Natural killer cell (primary cell): ENCODE results near the gene RALGAPB. TPM values are rescaled to one million over a fixed set of nuclear protein-coding genes. Genes with fewer than 3 reads are reported as not detected.

Source experiments
- ATAC-seq, 3 donors: fragments of 150-1000 bp in 2 of 3; fragments of 200-7000 bp in 1 of 3; cut with Tn5 transposase; 1 replicate in 1 of 3; 2 replicates in 2 of 3; pipeline ENCODE4 v1.10.0; 2021; ENCODE audit warnings: mild to moderate bottlenecking in 2 of 3, moderate library complexity in 2 of 3
- DNase-seq, 2 donors: peaks; one replicate each; pipeline versions ENCODE4 v3.0.0 to v3.0.0-alpha.2; 2013 to 2021; ENCODE audit warnings: mixed read lengths in 1 of 2
- H3K27ac ChIP-seq: one replicate; pipeline ENCODE4 v1.5.1; 2013; ENCODE audit warnings: mild to moderate bottlenecking, low read length
- H3K27me3 ChIP-seq: one replicate; pipeline ENCODE4 v1.6.1; 2013; ENCODE audit warnings: low read length; ENCODE audit not compliant: control insufficient read depth, insufficient read depth
- H3K36me3 ChIP-seq: one replicate; pipeline ENCODE4 v1.6.1; 2013; ENCODE audit warnings: low read length; ENCODE audit not compliant: control insufficient read depth, insufficient read depth
- H3K4me1 ChIP-seq: one replicate; pipeline ENCODE4 v1.6.1; 2013; ENCODE audit warnings: low read length; ENCODE audit not compliant: control insufficient read depth, insufficient read depth
- H3K4me3 ChIP-seq: one replicate; pipeline ENCODE4 v1.5.1; 2013; ENCODE audit warnings: low read length
- H3K9me3 ChIP-seq: one replicate; pipeline ENCODE4 v1.6.1; 2013; ENCODE audit warnings: low read length; ENCODE audit not compliant: control insufficient read depth, insufficient read depth
- H3K27ac Mint-ChIP-seq, 2 donors: one replicate each; pipeline ENCODE4 v1.8.0; 2022; ENCODE audit warnings: mild to moderate bottlenecking in 2 of 2, mixed read lengths in 2 of 2, moderate library complexity in 1 of 2
- H3K27me3 Mint-ChIP-seq, 2 donors: one replicate each; pipeline ENCODE4 v1.8.0; 2022; ENCODE audit warnings: low read depth in 2 of 2, mixed read lengths in 2 of 2
- H3K36me3 Mint-ChIP-seq: one replicate; pipeline ENCODE4 v1.8.0; 2022; ENCODE audit warnings: mixed read lengths
- H3K4me1 Mint-ChIP-seq, 2 donors: one replicate each; pipeline ENCODE4 v1.8.0; 2022; ENCODE audit warnings: mixed read lengths in 2 of 2
- H3K4me3 Mint-ChIP-seq: one replicate; pipeline ENCODE4 v1.8.0; 2022; ENCODE audit warnings: mild to moderate bottlenecking, moderate library complexity, mixed read lengths
- H3K9me3 Mint-ChIP-seq, 2 donors: one replicate each; pipeline ENCODE4 v1.8.0; 2022; ENCODE audit warnings: mixed read lengths in 2 of 2
- WGBS: methylation state at CpG from one replicate; pipeline ENCODE4 v1.1.7; 2013; ENCODE audit warnings: missing lambda C conversion rate; ENCODE audit not compliant: insufficient coverage; 5-methylcytosine and 5-hydroxymethylcytosine counted together
- intact Hi-C: fragments of 100-400 bp; cut with micrococcal nuclease; formaldehyde crosslinking; loops from one replicate; pipeline ENCODE4 v1.14.2; 2022
- total RNA-seq, 4 donors: library from RNA; stranded (reverse); fragments of 120-200 nt in 1 of 4; gene quantifications; one replicate each; pipeline versions ENCODE4 v1.2.3 to v1.2.4, GENCODE V29; 2013 to 2022
- TF ChIP-seq, protein P1 (sequence below): fragments of 200-600 bp; IDR thresholded peaks from one replicate; pipeline ENCODE4 v1.8.0; 2022; ENCODE audit warnings: antibody characterized with exemption

Gene RALGAPB
- total RNA-seq, 3 donors from 2014 or later (not counting 1 experiment from before 2014, with no cell fraction given), result 45.1 to 73.1 (median 57.4) TPM

DNA sequence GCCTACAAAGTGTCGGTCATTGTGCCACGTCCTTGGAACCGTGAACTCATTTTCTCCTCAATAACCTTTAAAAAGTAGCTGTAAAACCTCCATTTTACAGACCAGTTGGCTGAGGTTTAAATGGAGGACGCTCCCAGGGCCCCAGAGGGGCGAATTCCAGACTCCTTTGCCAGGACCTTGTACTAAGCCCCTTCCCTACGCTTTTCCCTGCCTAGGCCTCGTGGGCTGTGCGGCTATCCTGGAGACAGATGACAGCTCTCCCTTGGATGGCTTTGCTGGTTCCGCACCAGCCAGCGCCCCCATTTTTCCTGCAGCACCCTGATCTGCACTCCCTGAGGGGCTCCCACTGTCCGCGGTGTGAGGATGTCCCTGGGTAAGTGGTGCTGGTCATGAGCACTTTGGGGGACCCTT lies 25.4 kb upstream of the RALGAPB start:
- ATAC-seq (no peak), DNase-seq (no peak)
- Mint-ChIP-seq H3K4me3 (peak overlapping the region; percentile 92), H3K4me1 (peaks cover 22 to 26% of the 10 kb centered on the region in 2 donors), H3K9me3 (no peaks in the 10 kb centered on the region), H3K27ac (peak overlapping the region; percentile 81 to 88), H3K36me3 (no peaks in the 10 kb centered on the region), H3K27me3 (peaks cover 3 to 6% of the 10 kb centered on the region in 2 donors)
- no peaks in the 10 kb centered on the region for H3K9me3 ChIP-seq
- H3K4me1 ChIP-seq, result peaks cover 25% of the 10 kb centered on the region
- peak overlapping the region; percentile 97 for H3K4me3 ChIP-seq
- intact Hi-C loops, result no loop called here
- peak overlapping the region; percentile 85 for H3K27ac ChIP-seq
- H3K36me3 ChIP-seq, result no peaks in the 10 kb centered on the region
- TF ChIP-seq, protein P1, sequence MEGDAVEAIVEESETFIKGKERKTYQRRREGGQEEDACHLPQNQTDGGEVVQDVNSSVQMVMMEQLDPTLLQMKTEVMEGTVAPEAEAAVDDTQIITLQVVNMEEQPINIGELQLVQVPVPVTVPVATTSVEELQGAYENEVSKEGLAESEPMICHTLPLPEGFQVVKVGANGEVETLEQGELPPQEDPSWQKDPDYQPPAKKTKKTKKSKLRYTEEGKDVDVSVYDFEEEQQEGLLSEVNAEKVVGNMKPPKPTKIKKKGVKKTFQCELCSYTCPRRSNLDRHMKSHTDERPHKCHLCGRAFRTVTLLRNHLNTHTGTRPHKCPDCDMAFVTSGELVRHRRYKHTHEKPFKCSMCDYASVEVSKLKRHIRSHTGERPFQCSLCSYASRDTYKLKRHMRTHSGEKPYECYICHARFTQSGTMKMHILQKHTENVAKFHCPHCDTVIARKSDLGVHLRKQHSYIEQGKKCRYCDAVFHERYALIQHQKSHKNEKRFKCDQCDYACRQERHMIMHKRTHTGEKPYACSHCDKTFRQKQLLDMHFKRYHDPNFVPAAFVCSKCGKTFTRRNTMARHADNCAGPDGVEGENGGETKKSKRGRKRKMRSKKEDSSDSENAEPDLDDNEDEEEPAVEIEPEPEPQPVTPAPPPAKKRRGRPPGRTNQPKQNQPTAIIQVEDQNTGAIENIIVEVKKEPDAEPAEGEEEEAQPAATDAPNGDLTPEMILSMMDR, result no peak
- H3K27me3 ChIP-seq, result no peaks in the 10 kb centered on the region
- WGBS, result 71% methylated on average over 12 of the region's 12 CpGs

DNA sequence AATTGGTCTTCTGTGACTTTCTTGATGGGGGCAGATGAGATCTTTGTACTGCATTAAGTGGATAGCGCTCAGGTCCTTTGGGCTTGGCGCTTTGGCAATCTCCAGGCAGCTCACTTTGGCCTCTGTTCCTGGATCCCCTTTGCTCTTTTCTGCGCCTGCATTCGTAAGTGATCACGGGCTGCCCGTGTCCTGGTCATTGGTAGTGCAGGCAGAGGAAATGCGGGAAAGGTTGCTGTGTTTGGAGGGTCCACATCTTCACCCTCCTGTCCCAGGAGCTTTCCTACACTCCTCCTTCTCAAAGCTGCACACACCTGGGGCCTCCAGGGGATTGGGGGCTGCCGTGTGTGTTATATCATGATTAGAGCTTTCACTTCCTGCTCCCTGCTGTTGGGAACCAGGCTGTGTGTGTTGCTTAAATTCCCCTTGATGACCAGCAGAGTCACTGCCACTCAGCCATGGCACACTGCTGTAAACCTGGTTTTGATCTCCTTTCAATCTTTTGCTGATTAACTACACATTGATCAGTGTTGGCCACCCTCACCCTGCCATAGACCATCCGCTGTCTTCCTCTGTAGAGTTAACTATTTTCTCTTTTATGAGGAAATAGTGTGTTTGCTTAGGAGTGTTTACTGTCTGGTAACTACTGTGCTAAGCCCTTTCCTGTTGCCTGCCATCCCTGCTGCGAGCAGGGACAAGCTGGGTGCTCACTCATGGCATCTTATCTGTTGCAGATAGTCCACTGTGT lies 24.5 kb upstream of the RALGAPB start:
- H3K27me3 ChIP-seq, result no peaks in the 10 kb centered on the region
- no peak overlapping the region for H3K27ac ChIP-seq
- intact Hi-C loops, result no loop called here
- H3K4me3 Mint-ChIP-seq, result peak overlapping the region; percentile 92
- H3K9me3 Mint-ChIP-seq, result no peaks in the 10 kb centered on the region
- H3K9me3 ChIP-seq, result no peaks in the 10 kb centered on the region
- no peak overlapping the region for H3K4me3 ChIP-seq
- H3K27ac Mint-ChIP-seq, result peak overlapping the region; percentile 81 to 88
- ATAC-seq (no peak), DNase-seq (no peak)
- no peaks in the 10 kb centered on the region for H3K36me3 Mint-ChIP-seq
- TF ChIP-seq, protein P1, result no peak
- peaks cover 22 to 26% of the 10 kb centered on the region in 2 donors for H3K4me1 Mint-ChIP-seq
- no peaks in the 10 kb centered on the region for H3K36me3 ChIP-seq
- peaks cover 25% of the 10 kb centered on the region for H3K4me1 ChIP-seq
- 93% methylated on average over 9 of the region's 10 CpGs for WGBS
- no peaks in the 10 kb centered on the region for H3K27me3 Mint-ChIP-seq

DNA sequence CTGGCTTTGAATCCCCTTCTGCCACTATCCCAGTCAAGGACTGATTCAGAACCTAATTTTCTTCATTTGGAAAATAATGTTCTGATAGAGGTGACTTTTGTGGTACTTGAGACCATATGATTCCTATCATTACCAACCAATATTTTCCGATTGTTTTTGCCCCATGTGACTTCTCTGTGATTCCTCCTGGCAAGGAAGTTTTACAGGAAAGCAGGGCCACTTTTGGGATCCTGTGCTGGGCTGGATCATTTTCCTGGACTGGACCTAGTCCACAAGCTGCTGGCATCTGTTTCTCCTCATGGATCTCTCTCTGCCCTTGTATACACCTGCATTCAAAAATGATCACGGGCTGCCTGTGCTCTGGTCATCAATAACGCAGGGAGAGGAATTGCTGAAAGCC lies 23.6 kb upstream of the RALGAPB start:
- no peak overlapping the region for H3K4me3 ChIP-seq
- Mint-ChIP-seq H3K4me3 (peak overlapping the region; percentile 23), H3K27me3 (no peaks in the 10 kb centered on the region), H3K4me1 (peaks cover 22 to 26% of the 10 kb centered on the region in 2 donors), H3K36me3 (no peaks in the 10 kb centered on the region), H3K27ac (no peak overlapping the region), H3K9me3 (no peaks in the 10 kb centered on the region)
- 98% methylated on average over 3 of the region's 3 CpGs for WGBS
- H3K9me3 ChIP-seq, result no peaks in the 10 kb centered on the region
- H3K36me3 ChIP-seq, result no peaks in the 10 kb centered on the region
- no peak for ATAC-seq
- peaks cover 25% of the 10 kb centered on the region for H3K4me1 ChIP-seq
- intact Hi-C loops, result no loop called here
- H3K27me3 ChIP-seq, result no peaks in the 10 kb centered on the region
- no peak overlapping the region for H3K27ac ChIP-seq
- no peak for DNase-seq
- TF ChIP-seq, protein P1, result no peak
